Measurements from ENCODE around the gene NPTN.

DNA sequence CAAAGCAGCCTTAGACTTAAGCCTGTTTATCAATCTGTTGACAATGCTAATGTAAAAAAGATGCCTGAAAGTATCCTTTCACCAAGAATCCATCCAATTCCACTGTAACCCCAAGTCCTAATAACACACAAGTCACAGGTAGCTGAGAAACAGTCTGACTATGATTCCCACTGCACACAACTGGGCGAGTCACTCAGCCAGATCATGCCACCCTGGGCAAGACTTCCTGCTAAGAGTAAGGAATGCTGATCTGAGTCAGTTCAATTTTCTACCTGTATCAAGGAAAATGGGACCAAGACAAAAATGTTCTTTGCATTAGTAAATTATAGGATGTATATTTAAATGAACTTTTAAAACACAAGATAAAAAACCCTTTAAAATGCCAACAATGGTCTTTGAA is 33.3 kb downstream of the NPTN start:
- TF ChIP-seq ETS1 (CRISPR knock-in tag; IDR thresholded peaks at IDR 0.05) (no peak), CTCF (CRISPR knock-in tag; IDR thresholded peaks at IDR 0.05) (no peak), SMAD9 (CRISPR knock-in tag; IDR thresholded peaks at IDR 0.05) (no peak), ATF1 (CRISPR knock-in tag; IDR thresholded peaks at IDR 0.05) (no peak), CBX2 (IDR thresholded peaks at IDR 0.05; ENCODE audit: low read depth, low read length) (no peak), CBX2 (CRISPR knock-in tag; IDR thresholded peaks at IDR 0.05; ENCODE audit: low read depth) (no peak), RAD21 (CRISPR knock-in tag; IDR thresholded peaks at IDR 0.05) (no peak), POLR2AphosphoS5 (IDR thresholded peaks at IDR 0.05; ENCODE audit: low read depth, low read length) (no peak), JUNB (CRISPR knock-in tag; IDR thresholded peaks at IDR 0.05; ENCODE audit: borderline replicate concordance) (no peak), MEIS2 (CRISPR knock-in tag; IDR thresholded peaks at IDR 0.05) (no peak), ZNF674 (CRISPR knock-in tag; IDR thresholded peaks at IDR 0.05; ENCODE audit: low read depth) (no peak)
- TF ChIP-seq, protein P1, sequence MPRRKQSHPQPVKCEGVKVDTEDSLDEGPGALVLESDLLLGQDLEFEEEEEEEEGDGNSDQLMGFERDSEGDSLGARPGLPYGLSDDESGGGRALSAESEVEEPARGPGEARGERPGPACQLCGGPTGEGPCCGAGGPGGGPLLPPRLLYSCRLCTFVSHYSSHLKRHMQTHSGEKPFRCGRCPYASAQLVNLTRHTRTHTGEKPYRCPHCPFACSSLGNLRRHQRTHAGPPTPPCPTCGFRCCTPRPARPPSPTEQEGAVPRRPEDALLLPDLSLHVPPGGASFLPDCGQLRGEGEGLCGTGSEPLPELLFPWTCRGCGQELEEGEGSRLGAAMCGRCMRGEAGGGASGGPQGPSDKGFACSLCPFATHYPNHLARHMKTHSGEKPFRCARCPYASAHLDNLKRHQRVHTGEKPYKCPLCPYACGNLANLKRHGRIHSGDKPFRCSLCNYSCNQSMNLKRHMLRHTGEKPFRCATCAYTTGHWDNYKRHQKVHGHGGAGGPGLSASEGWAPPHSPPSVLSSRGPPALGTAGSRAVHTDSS (CRISPR knock-in tag; conservative IDR thresholded peaks at IDR 0.05): no peak

Measured in HepG2 (cell line).